Measurements from ENCODE around the gene CP. TPM values are rescaled to one million over a fixed set of nuclear protein-coding genes. Genes with fewer than 3 reads are reported as not detected.

The CP gene
- total RNA-seq, 1 donor from 2014 or later: 0.48 TPM

GRCh38 chr3:149134575-149134974 is 87.1 kb downstream of the CP start:
- H2AFZ ChIP-seq (ENCODE audit: low read depth, low read length): no peak overlapping the region
- DNase-seq (ENCODE audit: low read depth): peak; percentile 58

GRCh38 chr3:149131589-149131988 is 90.0 kb downstream of the CP start:
- H3K27ac Mint-ChIP-seq (ENCODE audit: unreplicated experiment): no peak overlapping the region
- H3K4me1 Mint-ChIP-seq (ENCODE audit: low read depth, unreplicated experiment): peaks cover 3% of the 10 kb centered on the region
- Histone ChIP-seq H4K20me1 (ENCODE audit: insufficient read depth, low read length) (peaks cover 17% of the 10 kb centered on the region), H3K27me3 (ENCODE audit: insufficient read depth, low read length) (no peaks in the 10 kb centered on the region), H3K4me1 (ENCODE audit: insufficient read depth, low read length) (no peaks in the 10 kb centered on the region), H3K27ac (ENCODE audit: low read depth, low read length) (no peak overlapping the region), H3K36me3 (ENCODE audit: insufficient read depth, low read length) (no peaks in the 10 kb centered on the region), H3K79me2 (ENCODE audit: insufficient read depth, low read length) (peaks cover 20% of the 10 kb centered on the region), H3K9me3 (ENCODE audit: insufficient read depth, low read depth, low read length) (no peaks in the 10 kb centered on the region), H3K4me3 (ENCODE audit: insufficient read depth, low read depth, low read length) (no peak overlapping the region), H3K4me2 (ENCODE audit: low read length) (no peak overlapping the region), H2AFZ (ENCODE audit: low read depth, low read length) (no peak overlapping the region), H3K9ac (ENCODE audit: low read length) (no peak overlapping the region)
- no peak overlapping the region for H3K4me3 Mint-ChIP-seq (ENCODE audit: unreplicated experiment)
- no peaks in the 10 kb centered on the region for H3K9me3 Mint-ChIP-seq (ENCODE audit: unreplicated experiment)
- no peaks in the 10 kb centered on the region for H3K36me3 Mint-ChIP-seq (ENCODE audit: low read depth, unreplicated experiment)
- peaks cover 2% of the 10 kb centered on the region for H3K27me3 Mint-ChIP-seq (ENCODE audit: low read depth, unreplicated experiment)
- no peak for FAIRE-seq
- DNase-seq (ENCODE audit: low read depth): no peak
- TF ChIP-seq, protein P1, sequence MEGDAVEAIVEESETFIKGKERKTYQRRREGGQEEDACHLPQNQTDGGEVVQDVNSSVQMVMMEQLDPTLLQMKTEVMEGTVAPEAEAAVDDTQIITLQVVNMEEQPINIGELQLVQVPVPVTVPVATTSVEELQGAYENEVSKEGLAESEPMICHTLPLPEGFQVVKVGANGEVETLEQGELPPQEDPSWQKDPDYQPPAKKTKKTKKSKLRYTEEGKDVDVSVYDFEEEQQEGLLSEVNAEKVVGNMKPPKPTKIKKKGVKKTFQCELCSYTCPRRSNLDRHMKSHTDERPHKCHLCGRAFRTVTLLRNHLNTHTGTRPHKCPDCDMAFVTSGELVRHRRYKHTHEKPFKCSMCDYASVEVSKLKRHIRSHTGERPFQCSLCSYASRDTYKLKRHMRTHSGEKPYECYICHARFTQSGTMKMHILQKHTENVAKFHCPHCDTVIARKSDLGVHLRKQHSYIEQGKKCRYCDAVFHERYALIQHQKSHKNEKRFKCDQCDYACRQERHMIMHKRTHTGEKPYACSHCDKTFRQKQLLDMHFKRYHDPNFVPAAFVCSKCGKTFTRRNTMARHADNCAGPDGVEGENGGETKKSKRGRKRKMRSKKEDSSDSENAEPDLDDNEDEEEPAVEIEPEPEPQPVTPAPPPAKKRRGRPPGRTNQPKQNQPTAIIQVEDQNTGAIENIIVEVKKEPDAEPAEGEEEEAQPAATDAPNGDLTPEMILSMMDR (IDR thresholded peaks at IDR 0.05; ENCODE audit: insufficient read depth, low read depth, low read length): no peak
- no peak for TF ChIP-seq EZH2 (IDR thresholded peaks at IDR 0.05; ENCODE audit: insufficient read depth, low read length)

More at GRCh38 chr3:149134575-149134974, 87.1 kb downstream of the CP start:
- Histone ChIP-seq H3K27ac (ENCODE audit: low read depth, low read length) (no peak overlapping the region), H3K4me1 (ENCODE audit: insufficient read depth, low read length) (no peaks in the 10 kb centered on the region), H3K9me3 (ENCODE audit: insufficient read depth, low read depth, low read length) (no peaks in the 10 kb centered on the region), H3K4me2 (ENCODE audit: low read length) (no peak overlapping the region), H4K20me1 (ENCODE audit: insufficient read depth, low read length) (peaks cover 17% of the 10 kb centered on the region), H3K27me3 (ENCODE audit: insufficient read depth, low read length) (no peaks in the 10 kb centered on the region), H3K4me3 (ENCODE audit: insufficient read depth, low read depth, low read length) (no peak overlapping the region), H3K9ac (ENCODE audit: low read length) (no peak overlapping the region), H3K79me2 (ENCODE audit: insufficient read depth, low read length) (peaks cover 20% of the 10 kb centered on the region), H3K36me3 (ENCODE audit: insufficient read depth, low read length) (no peaks in the 10 kb centered on the region)
- no peak overlapping the region for H3K27ac Mint-ChIP-seq (ENCODE audit: unreplicated experiment)
- no peak for FAIRE-seq
- TF ChIP-seq, protein P1 (IDR thresholded peaks at IDR 0.05; ENCODE audit: insufficient read depth, low read depth, low read length): no peak
- TF ChIP-seq EZH2 (IDR thresholded peaks at IDR 0.05; ENCODE audit: insufficient read depth, low read length): no peak
- no peaks in the 10 kb centered on the region for H3K9me3 Mint-ChIP-seq (ENCODE audit: unreplicated experiment)
- H3K4me1 Mint-ChIP-seq (ENCODE audit: low read depth, unreplicated experiment): peaks cover 3% of the 10 kb centered on the region
- H3K4me3 Mint-ChIP-seq (ENCODE audit: unreplicated experiment): no peak overlapping the region
- no peaks in the 10 kb centered on the region for H3K27me3 Mint-ChIP-seq (ENCODE audit: low read depth, unreplicated experiment)
- no peaks in the 10 kb centered on the region for H3K36me3 Mint-ChIP-seq (ENCODE audit: low read depth, unreplicated experiment)

DNA sequence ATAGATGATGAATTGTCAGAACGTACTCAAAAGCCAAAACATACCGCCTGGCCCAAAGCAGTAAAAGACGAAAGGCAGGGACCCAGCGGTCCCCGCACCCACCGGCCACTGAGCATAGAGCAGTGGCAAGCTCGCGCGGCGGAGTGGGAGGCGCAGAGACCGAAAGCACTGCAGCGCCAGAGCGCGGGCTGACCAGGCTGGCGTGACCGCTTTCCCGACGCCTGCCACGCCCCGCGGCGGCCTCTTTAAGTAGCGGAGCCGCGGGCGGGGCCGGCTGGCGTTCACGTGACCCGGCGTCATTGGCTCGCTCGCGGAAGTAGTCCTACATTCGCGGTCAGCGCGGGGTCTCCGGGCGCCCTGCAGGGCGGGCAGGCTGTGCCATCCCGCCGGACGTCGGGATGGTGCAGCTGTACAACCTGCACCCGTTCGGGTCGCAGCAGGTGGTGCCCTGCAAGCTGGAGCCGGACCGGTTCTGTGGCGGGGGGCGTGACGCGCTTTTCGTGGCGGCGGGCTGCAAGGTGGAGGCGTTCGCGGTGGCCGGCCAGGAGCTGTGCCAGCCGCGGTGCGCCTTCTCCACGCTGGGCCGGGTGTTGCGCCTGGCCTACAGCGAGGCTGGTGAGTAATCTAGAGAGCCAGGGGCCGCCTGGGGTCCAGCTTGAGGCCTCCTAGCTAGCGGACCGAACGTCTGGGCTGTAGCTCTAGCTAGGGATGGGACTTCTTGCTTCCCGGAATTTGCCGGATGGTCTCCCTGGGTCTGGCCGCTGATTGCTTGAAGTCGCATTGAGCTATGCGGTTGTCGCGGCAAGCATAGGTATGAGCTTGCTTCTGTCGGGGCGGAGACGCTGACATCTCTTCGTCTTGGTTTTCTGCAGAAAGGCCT is 92.1 kb downstream of the CP start, which contains the start of gene HPS3:
Gene HPS3 (plus strand): TSS at position 313 of the 880 bp plus-strand sequence. CDS start 86 bp downstream, at position 399.
- no peaks in the 10 kb centered on the region for H3K4me1 ChIP-seq (ENCODE audit: insufficient read depth, low read length)
- peak within 1 kb of the TSS; percentile 72 for H3K4me3 ChIP-seq (ENCODE audit: insufficient read depth, low read depth, low read length)
- H4K20me1 ChIP-seq (ENCODE audit: insufficient read depth, low read length): peaks cover 5% of the 10 kb centered on the region
- peak within 1 kb of the TSS; percentile 94 for H2AFZ ChIP-seq (ENCODE audit: low read depth, low read length)
- H3K27me3 ChIP-seq (ENCODE audit: insufficient read depth, low read length): no peaks in the 10 kb centered on the region
- no peaks in the 10 kb centered on the region for H3K36me3 ChIP-seq (ENCODE audit: insufficient read depth, low read length)
- H3K9ac ChIP-seq (ENCODE audit: low read length): peak within 1 kb of the TSS; percentile 78
- H3K79me2 ChIP-seq (ENCODE audit: insufficient read depth, low read length): peaks cover 20% of the 10 kb centered on the region
- no peaks in the 10 kb centered on the region for H3K36me3 Mint-ChIP-seq (ENCODE audit: low read depth, unreplicated experiment)
- H3K9me3 ChIP-seq (ENCODE audit: insufficient read depth, low read depth, low read length): no peaks in the 10 kb centered on the region
- H3K27ac ChIP-seq (ENCODE audit: low read depth, low read length): peak within 1 kb of the TSS; percentile 63
- no peaks in the 10 kb centered on the region for H3K9me3 Mint-ChIP-seq (ENCODE audit: unreplicated experiment)
- DNase-seq (ENCODE audit: low read depth) (peak; percentile 76), FAIRE-seq (no peak)
- H3K27ac Mint-ChIP-seq (ENCODE audit: unreplicated experiment): peak within 1 kb of the TSS; percentile 67
- peak within 1 kb of the TSS; percentile 89 for H3K4me3 Mint-ChIP-seq (ENCODE audit: unreplicated experiment)
- H3K4me1 Mint-ChIP-seq (ENCODE audit: low read depth, unreplicated experiment): peaks cover 3% of the 10 kb centered on the region
- no peak for TF ChIP-seq EZH2 (IDR thresholded peaks at IDR 0.05; ENCODE audit: insufficient read depth, low read length)
- TF ChIP-seq, protein P1 (IDR thresholded peaks at IDR 0.05; ENCODE audit: insufficient read depth, low read depth, low read length): no peak
- H3K4me2 ChIP-seq (ENCODE audit: low read length): peak within 1 kb of the TSS; percentile 83
- peaks cover 6% of the 10 kb centered on the region for H3K27me3 Mint-ChIP-seq (ENCODE audit: low read depth, unreplicated experiment)

All from astrocyte (in vitro differentiated cells and primary cell).